ENCODE results near the gene PDE5A. TPM values are rescaled to one million over a fixed set of nuclear protein-coding genes. Genes with fewer than 3 reads are reported as not detected.
A peak's percentile ranks its signal among the peaks of the same experiment; 100 is the strongest.

The PDE5A gene
- total and polyA plus RNA-seq, 2 donors from 2014 or later: 3.9 to 29.4 TPM

DNA sequence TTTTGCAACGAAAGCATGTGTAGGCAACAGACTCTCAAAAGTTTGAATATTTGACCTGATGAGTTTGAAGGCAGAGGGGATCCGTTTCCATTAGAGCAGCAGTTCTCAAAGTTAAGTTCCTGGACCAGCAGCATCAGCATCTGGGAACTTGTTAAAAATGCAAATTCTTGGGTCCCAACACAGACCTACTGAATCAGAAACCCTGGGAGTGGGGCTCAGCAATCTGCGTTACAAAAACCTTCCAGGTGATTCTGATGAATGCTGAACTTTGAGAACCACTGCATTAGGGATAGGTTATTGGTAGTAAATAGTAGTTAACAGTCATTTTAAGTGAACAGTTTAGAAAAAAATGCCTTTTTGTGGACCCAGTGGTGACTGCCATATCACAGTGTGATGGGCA, 98.8 kb downstream of the PDE5A start:
- no peak overlapping the region for H3K4me3 ChIP-seq (ENCODE audit: low read length in 3 of 3)
- no peaks in the 10 kb centered on the region for H3K9me3 ChIP-seq (ENCODE audit: control insufficient read depth in 2 of 3, insufficient read depth in 1 of 3, low read length in 3 of 3)
- H3K9ac ChIP-seq (ENCODE audit: low read length in 3 of 3): no peak overlapping the region
- TF ChIP-seq CTCF (IDR thresholded peaks at IDR 0.05; ENCODE audit: borderline replicate concordance, extremely low read depth, insufficient read depth): no peak
- H3K27ac ChIP-seq (ENCODE audit: low read depth in 2 of 2, low read length in 2 of 2): no peak overlapping the region
- DNase-seq: no peak
- no peak for FAIRE-seq
- no peaks in the 10 kb centered on the region for H3K36me3 ChIP-seq (ENCODE audit: control insufficient read depth in 2 of 3, insufficient read depth in 3 of 3, low read length in 3 of 3)
- intact Hi-C loops (cut with DNase I): no loop called here
- no peaks in the 10 kb centered on the region for H3K27me3 ChIP-seq (ENCODE audit: control insufficient read depth, insufficient read depth, low read length)
- H3K4me1 ChIP-seq (ENCODE audit: control insufficient read depth in 2 of 3, insufficient read depth in 2 of 3, low read depth in 1 of 3, low read length in 3 of 3): no peaks in the 10 kb centered on the region

GRCh38 chr4:119526786-119527550, 101.6 kb downstream of the PDE5A start:
- DNase-seq: peak in 1 of 5 donors; percentile 18
- H3K36me3 ChIP-seq (ENCODE audit: control insufficient read depth in 2 of 3, insufficient read depth in 3 of 3, low read length in 3 of 3): peaks cover 0 to 3% (median 3%) of the 10 kb centered on the region in 3 donors
- no peak overlapping the region for H3K9ac ChIP-seq (ENCODE audit: low read length in 3 of 3)
- no peak overlapping the region for H3K4me3 ChIP-seq (ENCODE audit: low read length in 3 of 3)
- TF ChIP-seq CTCF (IDR thresholded peaks at IDR 0.05; ENCODE audit: borderline replicate concordance, extremely low read depth, insufficient read depth): no peak
- intact Hi-C loops (cut with DNase I): no loop called here
- no peaks in the 10 kb centered on the region for H3K9me3 ChIP-seq (ENCODE audit: control insufficient read depth in 2 of 3, insufficient read depth in 1 of 3, low read length in 3 of 3)
- no peaks in the 10 kb centered on the region for H3K4me1 ChIP-seq (ENCODE audit: control insufficient read depth in 2 of 3, insufficient read depth in 2 of 3, low read depth in 1 of 3, low read length in 3 of 3)
- H3K27ac ChIP-seq (ENCODE audit: low read depth in 2 of 2, low read length in 2 of 2): no peak overlapping the region
- H3K27me3 ChIP-seq (ENCODE audit: control insufficient read depth, insufficient read depth, low read length): no peaks in the 10 kb centered on the region
- FAIRE-seq: no peak

- intact Hi-C loops (cut with DNase I): no loop called here
- Histone ChIP-seq H3K9me3 (ENCODE audit: control insufficient read depth in 2 of 3, insufficient read depth in 1 of 3, low read length in 3 of 3) (no peaks in the 10 kb centered on the region), H3K4me1 (ENCODE audit: control insufficient read depth in 2 of 3, insufficient read depth in 2 of 3, low read depth in 1 of 3, low read length in 3 of 3) (no peaks in the 10 kb centered on the region), H3K36me3 (ENCODE audit: control insufficient read depth in 2 of 3, insufficient read depth in 3 of 3, low read length in 3 of 3) (peaks cover 0 to 3% (median 3%) of the 10 kb centered on the region in 3 donors), H3K9ac (ENCODE audit: low read length in 3 of 3) (no peak overlapping the region), H3K27me3 (ENCODE audit: control insufficient read depth, insufficient read depth, low read length) (no peaks in the 10 kb centered on the region), H3K27ac (ENCODE audit: low read depth in 2 of 2, low read length in 2 of 2) (no peak overlapping the region), H3K4me3 (ENCODE audit: low read length in 3 of 3) (no peak overlapping the region)
- TF ChIP-seq CTCF (IDR thresholded peaks at IDR 0.05; ENCODE audit: borderline replicate concordance, extremely low read depth, insufficient read depth): no peak
- DNase-seq (no peak), FAIRE-seq (no peak)
Observed at GRCh38 chr4:119525771-119526712, 102.6 kb downstream of the PDE5A start.

Measured in kidney (tissue), 14 donors.